IPS-NIHi11 (cell line): ENCODE data around the gene DICER1.

Experiments used
- DNase-seq: peaks from one replicate; pipeline ENCODE4 v3.0.0; 2012; ENCODE audit warnings: mixed read lengths, low spot score

The DICER1 gene

GRCh38 chr14:95056476-95056875 lies 100.9 kb downstream of the DICER1 start:
- DNase-seq, result no peak

- DNase-seq, result no peak
Measured at GRCh38 chr14:95055318-95055717, 102.0 kb downstream of the DICER1 start.

- DNase-seq, result no peak
Measured at GRCh38 chr14:95054346-95055280, 102.7 kb downstream of the DICER1 start.

- no peak for DNase-seq
Measured at GRCh38 chr14:95052016-95052585, 105.2 kb downstream of the DICER1 start.

GRCh38 chr14:95049952-95050351 lies 107.4 kb downstream of the DICER1 start:
- DNase-seq, result no peak

GRCh38 chr14:95048771-95049312 lies 108.5 kb downstream of the DICER1 start:
- no peak for DNase-seq

- no peak for DNase-seq
Measured at GRCh38 chr14:95047754-95048153, 109.6 kb downstream of the DICER1 start.

- no peak for DNase-seq
Measured at GRCh38 chr14:95046711-95047681, 110.3 kb downstream of the DICER1 start.

- no peak for DNase-seq
Measured at GRCh38 chr14:95045836-95046430, 111.4 kb downstream of the DICER1 start.

- no peak for DNase-seq
Measured at GRCh38 chr14:95045106-95045701, 112.1 kb downstream of the DICER1 start.

GRCh38 chr14:95044463-95045105 lies 112.7 kb downstream of the DICER1 start:
- peak; percentile 43 for DNase-seq

GRCh38 chr14:95043732-95044462 lies 113.4 kb downstream of the DICER1 start:
- no peak for DNase-seq

GRCh38 chr14:95043314-95043713 lies 114.0 kb downstream of the DICER1 start:
- no peak for DNase-seq

- no peak for DNase-seq
Measured at GRCh38 chr14:95041477-95042020, 115.8 kb downstream of the DICER1 start.

GRCh38 chr14:95040708-95041476 lies 116.4 kb downstream of the DICER1 start:
- no peak for DNase-seq

- DNase-seq, result no peak
Measured at GRCh38 chr14:95039993-95040348, 117.4 kb downstream of the DICER1 start.

GRCh38 chr14:95039259-95039992 lies 117.9 kb downstream of the DICER1 start:
- DNase-seq, result no peak
